Pons (tissue), 1 donor: ENCODE data around the gene EML5.
"Not testable (repeated sequence)": the region's sequence is repeated elsewhere in the genome, so short reads cannot be mapped to it uniquely, and the experiment has no call there.

ENCODE experiments used
- DNase-seq: peaks from one replicate; pipeline ENCODE4 v3.0.0-alpha.2; 2016; ENCODE audit warnings: low spot score

The EML5 gene

GRCh38 chr14:88802596-88802995 lies 9.8 kb upstream of the EML5 start:
- DNase-seq: no peak

GRCh38 chr14:88799522-88799921 lies 6.8 kb upstream of the EML5 start:
- DNase-seq: no peak

DNA sequence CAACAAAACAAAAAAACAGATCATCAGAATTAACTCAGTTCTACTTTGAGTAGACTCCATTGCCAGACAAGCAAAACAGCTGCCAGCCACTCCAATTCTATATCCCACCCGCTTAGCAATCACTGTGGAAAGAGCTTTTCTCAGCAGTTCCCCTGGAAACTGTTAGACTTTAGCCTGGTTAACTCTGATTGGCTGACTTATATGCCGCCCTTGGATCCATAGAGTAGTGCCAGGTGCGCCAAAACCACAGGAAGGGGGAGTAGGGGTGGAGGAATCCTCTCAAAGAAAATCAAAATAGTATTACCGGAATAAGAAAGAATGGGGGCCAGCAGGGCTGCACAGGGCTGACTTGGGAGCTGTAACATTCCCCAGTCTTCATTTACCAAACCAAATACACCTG lies 5.4 kb upstream of the EML5 start:
- no peak for DNase-seq

DNA sequence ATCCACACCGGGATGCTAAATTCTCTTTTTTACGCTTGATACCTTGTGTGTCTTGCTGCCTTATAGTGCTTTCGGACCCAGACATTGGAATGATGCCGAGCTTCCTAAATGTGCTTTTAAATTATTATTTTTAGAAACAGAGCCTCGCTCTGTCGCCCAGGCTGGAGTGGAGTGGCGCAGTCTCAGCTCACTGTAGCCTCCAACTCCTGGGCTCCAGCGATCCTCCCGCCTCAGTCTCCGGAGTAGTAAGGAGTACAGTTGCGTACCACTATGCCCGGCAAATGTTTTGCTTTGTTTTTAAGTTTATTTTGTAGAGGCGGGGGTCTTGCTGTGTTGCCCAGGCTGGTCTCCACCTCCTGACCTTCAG lies 489 bp upstream of the EML5 start:
- DNase-seq: peak; percentile 17

DNA sequence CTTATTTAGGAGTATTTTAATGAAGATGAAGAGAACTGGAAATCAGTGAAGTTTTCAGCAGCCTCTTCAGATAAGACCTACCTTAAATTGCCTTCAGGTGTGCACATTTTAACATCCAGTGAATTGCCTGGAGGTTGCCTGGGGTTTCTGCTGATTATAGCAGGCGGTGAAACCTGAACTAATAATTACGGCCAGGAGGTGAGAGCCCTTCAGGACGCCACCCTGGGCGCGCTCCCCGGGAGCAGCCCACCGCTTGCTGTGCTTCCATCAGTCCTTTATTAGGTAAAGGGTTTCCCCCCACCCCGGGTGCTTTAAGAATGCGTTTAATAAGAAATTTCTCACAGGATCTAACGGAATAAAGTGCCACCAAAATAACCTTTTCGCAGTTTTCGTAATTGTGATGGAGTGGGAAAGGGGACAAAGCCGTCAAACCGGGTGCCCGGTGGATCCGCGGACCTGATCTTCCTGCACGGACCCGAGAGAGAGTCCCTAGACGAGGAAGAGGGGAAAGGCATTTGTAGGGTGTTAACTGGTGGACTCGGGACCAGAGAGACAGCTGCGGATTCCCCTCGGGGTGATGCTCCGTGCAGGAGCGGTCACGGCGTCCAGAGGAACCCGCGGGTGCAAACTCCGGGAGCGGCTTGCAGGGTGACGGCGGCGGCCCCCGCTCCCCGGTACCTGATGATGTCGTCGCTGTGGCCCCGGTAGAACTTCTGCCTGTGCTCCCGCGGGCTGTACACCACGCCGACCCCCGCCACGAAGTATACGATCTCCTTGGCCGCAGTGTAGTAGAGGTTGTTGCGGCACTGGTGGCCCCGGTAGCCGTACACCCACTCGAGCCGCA lies 902 bp downstream of the EML5 start:
- DNase-seq: no peak

DNA sequence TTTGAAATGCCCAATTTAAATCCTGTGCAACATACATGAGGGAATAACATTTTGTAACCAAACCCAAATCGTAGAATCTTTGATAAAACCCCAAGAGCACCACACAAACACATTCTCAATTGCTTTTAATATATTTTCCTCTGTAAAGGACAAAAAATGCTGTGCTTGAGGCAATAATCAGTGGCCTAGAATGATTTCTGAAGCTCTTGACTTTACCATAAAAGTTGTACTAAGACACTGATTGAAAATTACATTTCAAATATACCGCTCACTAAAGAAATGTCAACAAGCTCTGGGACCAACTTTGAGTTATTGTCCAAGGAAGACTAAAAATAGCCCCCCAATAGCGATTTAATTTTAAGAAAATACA lies 1.5 kb downstream of the EML5 start:
- DNase-seq: no peak

DNA sequence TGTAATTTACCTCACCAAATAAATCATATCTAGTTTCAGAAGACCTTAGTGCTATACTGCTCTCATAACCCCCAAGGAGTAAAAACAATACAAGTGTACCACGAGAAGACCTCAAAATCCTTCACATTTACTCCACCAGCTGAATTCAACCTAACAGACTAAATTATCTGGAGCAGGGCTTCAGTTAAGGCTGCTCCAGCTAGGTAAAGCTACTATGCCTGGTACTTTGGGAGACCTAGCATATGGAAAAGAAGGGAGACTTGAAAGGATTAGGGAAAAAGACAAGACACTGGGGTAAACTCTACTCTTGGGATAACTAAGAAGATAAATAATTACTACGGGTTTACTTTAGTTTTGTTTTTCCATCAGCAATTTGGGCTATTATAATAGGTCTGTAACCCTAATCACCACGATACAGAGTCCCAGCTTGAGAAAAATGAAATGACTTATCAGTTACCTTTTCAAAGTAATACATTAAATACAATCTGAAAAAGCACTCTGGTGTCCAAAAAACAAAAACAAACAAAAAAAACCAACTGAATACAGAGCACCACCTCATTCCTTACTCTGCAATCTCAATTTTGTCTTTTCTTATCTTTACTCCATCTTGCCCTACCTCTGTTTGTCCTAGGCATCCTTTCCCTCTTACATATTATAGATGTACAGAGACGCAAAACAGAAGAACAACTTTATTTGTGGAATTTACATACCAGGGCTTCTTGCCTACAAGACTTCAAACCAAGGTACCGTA lies 2.1 kb downstream of the EML5 start:
- no peak for DNase-seq

DNA sequence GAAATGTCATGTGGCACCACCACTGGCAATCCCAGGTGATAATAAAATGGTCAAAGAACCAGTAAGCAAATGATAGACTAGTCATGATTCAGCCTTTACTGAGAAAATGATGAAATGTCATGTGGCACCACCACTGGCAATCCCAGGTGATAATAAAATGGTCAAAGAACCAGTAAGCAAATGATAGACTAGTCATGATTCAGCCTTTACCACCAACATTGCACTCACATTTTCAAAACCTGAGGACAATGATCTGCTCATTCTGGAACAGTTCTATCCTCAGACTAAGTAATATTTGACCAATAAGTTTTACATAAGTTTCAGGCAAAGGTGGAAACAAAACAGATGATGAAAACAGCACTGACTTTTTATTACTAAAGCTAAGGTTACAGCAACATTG lies 3.2 kb downstream of the EML5 start:
- not testable (repeated sequence) for DNase-seq

DNA sequence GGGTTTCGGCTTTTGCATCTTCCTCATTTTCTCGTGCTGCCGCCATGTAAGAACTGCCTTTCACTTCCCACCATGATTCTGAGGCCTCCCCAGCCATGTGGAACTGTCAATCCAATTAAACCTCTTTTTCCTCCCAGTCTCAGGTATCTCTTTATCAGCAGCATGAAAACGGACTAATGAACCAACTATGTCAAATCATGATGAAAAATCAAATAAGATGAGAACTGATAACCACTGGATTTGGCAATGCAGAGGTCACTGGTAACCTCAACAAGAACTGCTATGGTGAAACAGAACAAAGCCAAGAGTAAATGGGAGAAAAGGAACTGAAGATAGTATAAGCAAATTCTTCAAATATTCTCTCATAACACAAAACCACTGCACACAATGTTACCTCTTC lies 6.0 kb downstream of the EML5 start:
- no peak for DNase-seq

- no peak for DNase-seq
These were observed 6.8 kb downstream of the EML5 start for GRCh38 chr14:88785911-88786310.

GRCh38 chr14:88775532-88775931 lies 17.2 kb downstream of the EML5 start:
- no peak for DNase-seq

GRCh38 chr14:88770736-88771135 lies 22.0 kb downstream of the EML5 start:
- no peak for DNase-seq

GRCh38 chr14:88765130-88765529 lies 27.6 kb downstream of the EML5 start:
- no peak for DNase-seq

DNA sequence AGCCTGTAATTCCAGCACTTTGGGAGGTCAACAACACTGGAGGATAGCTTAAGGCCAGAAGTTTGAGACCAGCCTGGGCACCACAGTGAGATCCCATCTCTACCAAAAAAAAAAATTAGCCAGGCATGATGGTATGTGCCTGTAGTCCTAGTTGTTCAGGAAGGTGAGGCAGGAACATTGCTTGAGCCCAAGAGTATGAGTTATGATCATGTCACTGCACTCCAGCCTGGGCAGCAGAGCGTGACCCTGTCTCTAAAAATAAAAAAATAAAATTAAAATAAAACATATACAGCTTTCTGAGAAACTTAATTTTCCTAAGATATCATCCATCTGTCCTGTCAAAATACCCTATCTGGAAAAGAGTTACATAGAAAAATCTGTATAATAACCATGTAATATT lies 38.9 kb downstream of the EML5 start:
- DNase-seq: no peak

GRCh38 chr14:88750945-88751344 lies 41.8 kb downstream of the EML5 start:
- DNase-seq: no peak

GRCh38 chr14:88750413-88750812 lies 42.3 kb downstream of the EML5 start:
- no peak for DNase-seq

- DNase-seq: no peak
These were observed 43.6 kb downstream of the EML5 start for GRCh38 chr14:88749139-88749538.

DNA sequence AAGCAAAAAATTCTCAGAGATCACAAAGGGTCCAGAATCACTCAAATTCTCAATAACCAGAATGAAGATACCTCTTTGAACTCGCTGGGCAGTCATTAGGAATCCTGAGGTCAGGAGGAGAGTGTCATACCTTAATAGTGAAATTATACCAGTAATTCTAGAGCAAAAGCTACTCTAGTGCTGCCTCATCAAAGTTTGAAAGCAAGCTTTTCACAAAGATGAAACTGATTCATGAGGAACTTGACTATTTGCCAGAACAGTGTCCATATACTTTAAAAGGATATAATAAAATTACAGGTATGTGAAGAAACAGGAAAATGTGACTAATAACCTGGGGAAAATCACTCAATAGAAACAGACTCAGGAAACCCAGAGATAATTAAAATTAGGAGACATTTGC lies 44.5 kb downstream of the EML5 start:
- no peak for DNase-seq

- DNase-seq: no peak
These were observed 46.7 kb downstream of the EML5 start for GRCh38 chr14:88746052-88746451.

DNA sequence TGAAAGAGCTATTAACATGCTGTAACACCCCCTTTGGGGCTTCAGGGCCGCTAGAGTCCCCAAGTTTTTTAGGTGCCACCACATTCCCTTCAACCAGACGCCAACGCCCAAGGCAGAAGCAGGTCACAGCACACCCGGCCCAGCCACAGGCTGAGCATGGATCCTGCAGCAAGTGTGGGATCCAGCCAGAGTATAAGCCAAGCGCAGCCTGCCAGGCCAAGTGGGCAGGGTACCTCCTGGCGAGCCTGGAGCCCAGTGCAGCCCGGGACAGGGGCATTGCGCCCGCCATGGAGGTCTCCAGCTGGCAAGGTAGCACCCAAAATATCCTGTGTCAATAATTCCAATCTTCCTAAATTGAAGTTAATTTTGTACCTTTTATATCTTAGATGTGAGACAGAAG lies 55.5 kb downstream of the EML5 start:
- no peak for DNase-seq

DNA sequence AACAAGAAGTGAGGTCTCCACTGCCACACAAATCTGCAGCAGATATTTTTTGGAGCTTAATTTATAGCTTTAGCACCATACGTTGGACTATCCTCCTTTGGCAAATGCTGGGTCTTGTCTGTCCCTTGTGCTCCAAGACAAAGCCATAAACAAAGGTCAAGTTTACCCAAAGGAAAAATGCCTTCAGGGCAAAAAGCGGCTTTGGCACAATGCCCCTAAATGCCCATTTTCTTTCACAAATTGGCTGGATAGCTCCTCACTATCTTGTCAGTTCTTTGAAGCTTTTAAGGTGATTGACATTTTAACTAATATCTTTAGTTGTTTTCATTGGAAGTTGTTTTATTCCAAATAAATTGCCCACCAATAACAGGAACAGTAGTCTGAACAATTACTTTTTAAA lies 59.6 kb downstream of the EML5 start:
- DNase-seq: no peak

DNA sequence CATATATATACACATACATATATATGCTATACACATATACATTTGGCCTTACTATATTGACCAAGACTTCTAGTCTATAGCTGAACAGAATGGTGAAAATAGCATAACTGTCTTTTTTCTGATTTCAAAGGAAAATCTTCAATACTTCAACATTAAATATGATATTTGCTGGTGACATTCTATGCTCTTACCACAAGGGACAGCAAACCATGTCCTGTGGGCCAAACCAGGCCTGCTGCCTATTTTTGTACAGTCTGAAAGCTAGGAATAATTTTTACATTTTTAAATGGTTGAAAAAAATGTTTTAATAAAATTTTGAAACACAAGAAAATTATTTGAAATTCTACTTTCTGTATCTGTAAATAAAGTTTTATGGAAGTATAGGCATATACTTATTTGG lies 63.6 kb downstream of the EML5 start:
- no peak for DNase-seq

DNA sequence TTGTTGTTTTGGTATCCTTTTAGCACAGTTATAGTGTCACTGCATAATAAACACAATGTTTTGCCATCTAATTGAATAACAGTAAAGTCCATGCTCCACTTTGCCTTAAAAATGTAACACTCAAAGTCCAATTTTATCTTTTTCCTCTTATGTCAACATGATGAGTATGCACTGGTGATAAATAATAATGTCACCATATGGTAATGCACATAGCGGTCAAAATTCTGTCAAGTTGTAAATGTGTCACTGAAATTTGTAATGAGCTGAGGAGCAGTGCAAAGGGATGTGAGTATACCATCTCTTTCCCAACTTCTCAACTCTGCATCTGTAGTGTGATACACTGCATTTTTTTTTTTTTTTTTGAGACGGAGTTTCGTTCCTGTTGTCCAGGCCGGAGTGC lies 65.7 kb downstream of the EML5 start:
- DNase-seq: no peak

GRCh38 chr14:88710709-88711108 lies 82.0 kb downstream of the EML5 start:
- no peak for DNase-seq
